ENCODE data around the gene ARMC2. TPM values are rescaled to one million over a fixed set of nuclear protein-coding genes. Genes with fewer than 3 reads are reported as not detected.

The ARMC2 gene
- total and polyA plus RNA-seq, 2 of the 4 experiments (the other 2 are of a cell fraction), result 0.72 to 3.9 TPM

GRCh38 chr6:108942556-108943492 is 94.6 kb downstream of the ARMC2 start:
- Histone ChIP-seq H3K9ac (ENCODE audit: low read depth, low read length) (no peak overlapping the region), H3K4me2 (ENCODE audit: low read depth, low read length) (no peak overlapping the region), H3K56ac (ENCODE audit: extremely low read depth, insufficient read depth, low read length) (no peak overlapping the region), H4K20me1 (ENCODE audit: insufficient read depth, low read length) (no peaks in the 10 kb centered on the region), H3K4me3 (ENCODE audit: insufficient read depth, low read depth, low read length) (no peak overlapping the region), H4K8ac (ENCODE audit: low read depth in 2 of 2, low read length in 2 of 2) (no peak overlapping the region), H4K91ac (ENCODE audit: insufficient read depth, low read depth, low read length) (no peak overlapping the region), H4K5ac (ENCODE audit: low read depth, low read length) (no peak overlapping the region), H2AK5ac (ENCODE audit: low read depth, low read length) (no peak overlapping the region), H3K4me1 (ENCODE audit: control insufficient read depth, insufficient read depth, low read length) (peaks cover 16% of the 10 kb centered on the region), H2BK5ac (ENCODE audit: low read depth, low read length, poor library complexity, severe bottlenecking) (no peak overlapping the region), H3K18ac (ENCODE audit: low read depth, low read length) (no peak overlapping the region), H3K9me3 (ENCODE audit: control insufficient read depth, insufficient read depth, low read length) (no peaks in the 10 kb centered on the region), H3K14ac (replicated peaks; ENCODE audit: low read depth, low read length) (no peak overlapping the region), H2BK15ac (ENCODE audit: low read depth, low read length) (no peak overlapping the region), H3K79me1 (ENCODE audit: low read depth in 1 of 2, low read length in 2 of 2) (no peaks in the 10 kb centered on the region), H3K4ac (ENCODE audit: low read depth, low read length) (no peak overlapping the region), H2AK9ac (replicated peaks; ENCODE audit: low read depth, low read length, poor library complexity) (no peak overlapping the region), H2AFZ (replicated peaks; ENCODE audit: low read length, poor library complexity) (no peak overlapping the region), H2BK20ac (ENCODE audit: low read depth, low read length) (no peak overlapping the region), H2BK120ac (ENCODE audit: low read depth, low read length) (no peak overlapping the region), H3K9me1 (ENCODE audit: insufficient read depth, low read length) (peaks cover 14% of the 10 kb centered on the region), H3K23ac (ENCODE audit: low read depth, low read length) (no peak overlapping the region), H3K27ac (ENCODE audit: insufficient read depth, low read length) (no peak overlapping the region), H3K27me3 (ENCODE audit: control insufficient read depth, insufficient read depth, low read length) (no peaks in the 10 kb centered on the region), H3K36me3 (ENCODE audit: control insufficient read depth, insufficient read depth, low read length) (no peaks in the 10 kb centered on the region)
- WGBS, 2 experiments (ENCODE audit: extremely low coverage in 2 of 2, insufficient read length in 1 of 2), result no CpG with 5 or more reads among the region's 9 CpGs
- intact Hi-C loops (cut with micrococcal nuclease) (no loop called here), in situ Hi-C loops (cut with MboI; ENCODE audit: low sequenced_read_pairs) (no loop called here), dilution Hi-C loops (cut with HindIII; ENCODE audit: low sequenced_read_pairs, unreplicated experiment) (no loop called here)
- ATAC-seq (ENCODE audit: low read depth) (no peak), DNase-seq (no peak)
- TF ChIP-seq MAFK (IDR thresholded peaks at IDR 0.05; ENCODE audit: low read depth, low read length), result no peak
- TF ChIP-seq MAZ (IDR thresholded peaks at IDR 0.05; ENCODE audit: borderline replicate concordance, low read depth, low read length), result no peak
- TF ChIP-seq POLR2A (IDR thresholded peaks at IDR 0.05; ENCODE audit: low read depth, low read length), result no peak
- no peak for TF ChIP-seq MXI1 (IDR thresholded peaks at IDR 0.05; ENCODE audit: borderline replicate concordance, low read depth, low read length)
- TF ChIP-seq RCOR1 (IDR thresholded peaks at IDR 0.05; ENCODE audit: insufficient replicate concordance, low read length), result no peak
- no peak for TF ChIP-seq FOS (IDR thresholded peaks at IDR 0.05; ENCODE audit: low read depth, low read length)
- TF ChIP-seq SMC3 (IDR thresholded peaks at IDR 0.05; ENCODE audit: low read depth, low read length), result no peak
- TF ChIP-seq ELK1 (IDR thresholded peaks at IDR 0.05; ENCODE audit: borderline replicate concordance, low read depth, low read length), result no peak
- TF ChIP-seq BHLHE40 (IDR thresholded peaks at IDR 0.05; ENCODE audit: low read depth, low read length), result no peak
- TF ChIP-seq RFX5 (IDR thresholded peaks at IDR 0.05; ENCODE audit: low read depth, low read length), result no peak
- TF ChIP-seq, protein P1, sequence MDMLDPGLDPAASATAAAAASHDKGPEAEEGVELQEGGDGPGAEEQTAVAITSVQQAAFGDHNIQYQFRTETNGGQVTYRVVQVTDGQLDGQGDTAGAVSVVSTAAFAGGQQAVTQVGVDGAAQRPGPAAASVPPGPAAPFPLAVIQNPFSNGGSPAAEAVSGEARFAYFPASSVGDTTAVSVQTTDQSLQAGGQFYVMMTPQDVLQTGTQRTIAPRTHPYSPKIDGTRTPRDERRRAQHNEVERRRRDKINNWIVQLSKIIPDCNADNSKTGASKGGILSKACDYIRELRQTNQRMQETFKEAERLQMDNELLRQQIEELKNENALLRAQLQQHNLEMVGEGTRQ (IDR thresholded peaks at IDR 0.05; ENCODE audit: low read depth, low read length), result no peak
- TF ChIP-seq CEBPB (IDR thresholded peaks at IDR 0.05; ENCODE audit: low read depth, low read length), result no peak
- no TSS peak for BruUV-seq (replicated peaks)
- ChIA-PET CTCF (no interaction called here), POLR2A (ENCODE audit: unreplicated experiment) (interaction anchor here (0.7 kb wide), 1 partner anchor 50 kb away, joined by 4 read pairs; no protein-coding TSS in a partner anchor)
